GM12872 (cell line): Measurements from ENCODE around the gene TNXB.
"Not testable (repeated sequence)": the region's sequence is repeated elsewhere in the genome, so short reads cannot be mapped to it uniquely, and the experiment has no call there.

ENCODE experiments used
- TF ChIP-seq, protein P1 (sequence below): IDR thresholded peaks from 3 replicates; pipeline ENCODE4 v1.5.1; 2011; ENCODE audit warnings: low read depth, mild to moderate bottlenecking, low read length, moderate library complexity; ENCODE audit not compliant: insufficient read depth

TNXB gene

DNA sequence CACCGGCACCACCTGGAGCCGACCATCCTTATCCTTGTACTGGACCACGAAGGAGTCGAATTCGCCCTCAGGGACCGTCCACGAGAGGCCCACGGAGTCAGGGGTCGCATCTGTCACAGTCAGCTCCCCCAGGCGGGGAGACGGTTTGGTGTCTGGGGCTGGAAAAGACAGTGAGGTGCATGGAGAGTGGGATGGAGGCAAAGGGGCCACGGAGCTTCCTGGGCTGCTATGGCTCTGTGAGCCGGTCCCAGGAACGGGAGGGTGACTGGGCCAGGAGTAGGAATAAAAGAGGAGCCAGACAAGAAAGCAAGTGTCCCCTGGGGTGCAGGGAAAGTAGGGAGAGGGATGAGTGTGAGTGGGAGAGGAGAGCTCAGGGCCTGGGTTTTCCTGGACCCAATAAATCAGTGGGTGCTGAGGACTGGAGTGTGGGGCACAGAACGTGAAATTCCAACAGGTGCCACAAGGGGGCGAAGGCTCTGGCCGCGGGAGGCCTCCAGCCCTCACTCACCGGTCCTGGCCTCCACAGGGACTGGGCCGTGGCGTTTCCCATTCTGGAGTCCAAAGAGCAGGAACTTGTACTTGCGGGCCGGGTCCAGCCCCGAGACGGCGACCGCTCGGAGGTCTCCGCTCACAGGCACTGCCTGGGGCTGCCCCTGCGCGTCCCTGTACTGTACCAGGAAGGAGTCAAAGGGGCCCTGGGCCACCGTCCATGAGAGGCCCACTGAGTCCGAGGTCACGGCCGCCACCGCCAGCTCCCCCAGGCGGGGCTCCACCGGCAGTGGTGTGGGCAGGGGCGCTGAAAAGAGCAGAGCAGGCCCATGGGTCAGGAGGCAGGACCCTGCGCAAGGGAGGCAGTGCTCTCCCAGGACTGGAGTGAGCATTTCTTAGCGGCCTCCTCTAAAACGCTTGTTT is 61.0 kb downstream of the TNXB start:
- TF ChIP-seq, protein P1, sequence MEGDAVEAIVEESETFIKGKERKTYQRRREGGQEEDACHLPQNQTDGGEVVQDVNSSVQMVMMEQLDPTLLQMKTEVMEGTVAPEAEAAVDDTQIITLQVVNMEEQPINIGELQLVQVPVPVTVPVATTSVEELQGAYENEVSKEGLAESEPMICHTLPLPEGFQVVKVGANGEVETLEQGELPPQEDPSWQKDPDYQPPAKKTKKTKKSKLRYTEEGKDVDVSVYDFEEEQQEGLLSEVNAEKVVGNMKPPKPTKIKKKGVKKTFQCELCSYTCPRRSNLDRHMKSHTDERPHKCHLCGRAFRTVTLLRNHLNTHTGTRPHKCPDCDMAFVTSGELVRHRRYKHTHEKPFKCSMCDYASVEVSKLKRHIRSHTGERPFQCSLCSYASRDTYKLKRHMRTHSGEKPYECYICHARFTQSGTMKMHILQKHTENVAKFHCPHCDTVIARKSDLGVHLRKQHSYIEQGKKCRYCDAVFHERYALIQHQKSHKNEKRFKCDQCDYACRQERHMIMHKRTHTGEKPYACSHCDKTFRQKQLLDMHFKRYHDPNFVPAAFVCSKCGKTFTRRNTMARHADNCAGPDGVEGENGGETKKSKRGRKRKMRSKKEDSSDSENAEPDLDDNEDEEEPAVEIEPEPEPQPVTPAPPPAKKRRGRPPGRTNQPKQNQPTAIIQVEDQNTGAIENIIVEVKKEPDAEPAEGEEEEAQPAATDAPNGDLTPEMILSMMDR, result peak; percentile 94

DNA sequence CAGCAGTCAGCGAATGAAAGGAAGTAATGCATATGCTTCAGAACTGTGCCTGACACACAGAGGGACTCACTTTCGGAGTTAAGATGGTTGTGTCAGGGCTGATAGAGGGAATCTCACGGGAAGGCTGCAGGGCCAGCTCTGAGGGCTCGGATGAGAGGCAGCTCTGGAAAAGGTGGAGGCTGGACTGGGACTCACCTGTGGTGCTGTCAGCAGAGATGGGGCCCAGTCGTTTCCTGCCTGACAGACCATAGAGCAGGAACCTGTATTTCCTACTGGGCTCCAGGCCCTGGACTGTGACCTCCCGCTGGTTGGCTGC is 61.6 kb downstream of the TNXB start:
- TF ChIP-seq, protein P1, result no peak

DNA sequence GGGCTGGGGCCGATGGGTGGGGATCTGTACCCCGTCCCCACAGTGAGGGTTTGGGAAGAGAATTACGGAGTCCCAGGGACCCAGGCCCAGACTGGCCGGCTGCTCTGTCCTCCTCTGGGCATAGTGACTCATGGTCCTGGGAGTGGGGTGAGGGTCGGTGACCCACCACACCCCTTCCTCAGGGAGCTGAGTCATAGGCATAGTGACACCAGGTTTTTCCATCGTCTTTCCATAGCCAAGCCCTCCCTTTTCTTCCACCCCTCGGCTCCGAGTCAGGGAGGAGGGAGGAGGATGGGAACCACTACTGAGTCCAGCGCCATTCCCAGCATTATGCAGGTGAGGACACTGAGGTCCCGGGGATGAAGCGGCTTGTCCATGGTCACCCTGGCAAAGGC is 62.1 kb downstream of the TNXB start:
- TF ChIP-seq, protein P1, result no peak

DNA sequence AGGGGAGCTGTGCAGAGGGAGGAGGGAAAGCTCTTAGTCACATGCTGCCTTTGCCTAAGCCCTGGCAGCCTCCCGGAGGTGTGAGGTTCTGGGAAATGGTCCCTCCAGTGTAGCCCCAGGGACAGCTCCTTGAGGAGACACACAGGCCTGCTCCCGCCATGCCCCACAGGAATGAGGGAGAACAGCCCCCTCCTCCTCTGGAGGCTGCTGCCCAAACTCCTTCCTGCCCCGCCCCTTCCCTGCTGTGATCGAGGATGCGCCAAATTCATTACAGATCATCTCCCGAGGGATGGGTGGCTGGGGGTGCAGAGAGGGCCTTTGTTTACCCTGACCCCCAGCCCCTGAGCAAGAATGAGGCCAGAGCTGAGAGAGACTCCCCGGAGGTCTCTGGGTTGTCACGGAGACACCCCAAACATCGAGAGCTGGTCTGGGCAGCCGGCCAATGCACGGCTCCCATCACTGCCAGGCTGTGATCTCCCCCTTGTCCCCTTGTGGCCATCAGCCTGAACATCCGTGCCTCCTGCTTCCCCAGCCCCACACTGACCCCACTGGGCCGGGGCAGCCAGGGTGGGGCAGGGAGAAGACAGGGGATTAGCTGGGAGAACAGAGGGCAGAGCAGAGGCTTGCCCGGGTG is 62.6 kb downstream of the TNXB start:
- TF ChIP-seq, protein P1, result no peak

DNA sequence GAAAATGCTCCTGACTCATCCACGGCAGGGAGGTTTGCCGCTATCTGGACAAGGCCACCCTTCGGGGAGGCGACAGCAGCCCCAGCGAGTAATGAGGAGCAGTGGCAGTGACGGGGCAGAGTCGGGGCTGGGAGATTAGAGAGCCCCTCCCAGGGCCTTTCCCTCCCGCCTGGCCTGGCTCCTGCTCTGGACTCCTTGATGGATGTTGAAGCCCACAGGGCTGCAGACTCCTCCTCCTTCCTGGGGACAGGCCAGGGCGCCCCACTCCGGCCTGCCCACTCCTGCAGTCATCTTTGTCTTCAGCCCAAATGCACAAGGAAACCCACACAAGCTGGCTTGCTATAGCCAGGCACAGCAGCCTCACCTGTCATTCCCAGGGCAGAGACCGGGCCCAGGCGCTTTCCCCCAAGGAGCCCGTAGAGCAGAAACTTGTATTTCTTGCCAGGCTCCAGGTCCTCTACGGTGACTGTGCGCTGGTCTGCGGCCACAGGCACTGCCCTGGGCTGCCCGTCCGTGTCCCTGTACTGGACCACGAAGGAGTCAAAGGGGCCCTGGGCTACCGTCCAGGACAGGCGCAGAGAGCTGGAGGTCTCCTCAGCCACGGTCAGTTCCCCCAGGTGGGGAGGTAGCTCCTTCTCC is 63.2 kb downstream of the TNXB start:
- TF ChIP-seq, protein P1, result no peak

DNA sequence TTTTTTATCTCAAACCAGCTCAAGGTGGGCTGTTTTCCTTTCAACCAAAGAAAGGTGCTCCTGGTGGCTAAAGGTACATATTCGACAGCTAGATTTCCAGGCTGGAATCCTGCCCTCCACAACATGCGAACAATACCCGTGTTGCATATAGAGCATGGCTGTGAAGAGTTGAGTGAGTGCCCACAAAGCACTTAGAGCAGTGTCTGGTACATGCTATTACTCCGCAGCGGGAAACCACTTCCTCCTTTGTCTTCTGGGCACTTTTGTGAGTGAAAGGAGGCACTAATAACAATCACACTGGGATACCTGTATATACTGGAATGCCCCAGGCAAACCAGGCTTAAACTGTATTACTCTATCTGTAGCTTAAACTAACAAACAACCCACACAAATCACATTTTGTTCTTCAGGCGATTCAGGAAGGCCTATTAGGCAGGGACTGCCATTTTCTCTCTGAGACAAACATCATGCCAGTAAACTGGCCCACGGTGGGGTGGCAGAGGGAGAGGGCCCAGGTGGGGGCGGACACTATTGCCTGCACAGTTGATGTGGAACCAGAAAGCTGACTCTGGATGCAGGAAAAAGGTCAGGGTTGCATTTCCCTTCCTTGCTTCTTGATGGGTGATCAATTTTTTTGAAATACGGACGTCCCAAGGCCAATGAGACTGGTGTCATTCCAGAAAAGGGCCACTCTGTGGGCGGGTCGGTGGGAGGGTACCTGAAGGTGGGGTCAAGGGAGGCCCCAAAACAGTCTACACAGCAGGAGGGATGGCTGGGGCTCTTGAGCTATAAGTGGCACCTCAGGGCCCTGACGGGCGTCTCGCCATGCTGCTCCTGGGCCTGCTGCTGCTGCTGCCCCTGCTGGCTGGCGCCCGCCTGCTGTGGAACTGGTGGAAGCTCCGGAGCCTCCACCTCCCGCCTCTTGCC is 71.3 kb downstream of the TNXB start, which contains the start of gene CYP21A2:
CYP21A2 (plus strand) TSS at position 818 of the 927 bp plus-strand sequence; CDS start at position 826, 8 bp downstream.
- TF ChIP-seq, protein P1, result not testable (repeated sequence)

DNA sequence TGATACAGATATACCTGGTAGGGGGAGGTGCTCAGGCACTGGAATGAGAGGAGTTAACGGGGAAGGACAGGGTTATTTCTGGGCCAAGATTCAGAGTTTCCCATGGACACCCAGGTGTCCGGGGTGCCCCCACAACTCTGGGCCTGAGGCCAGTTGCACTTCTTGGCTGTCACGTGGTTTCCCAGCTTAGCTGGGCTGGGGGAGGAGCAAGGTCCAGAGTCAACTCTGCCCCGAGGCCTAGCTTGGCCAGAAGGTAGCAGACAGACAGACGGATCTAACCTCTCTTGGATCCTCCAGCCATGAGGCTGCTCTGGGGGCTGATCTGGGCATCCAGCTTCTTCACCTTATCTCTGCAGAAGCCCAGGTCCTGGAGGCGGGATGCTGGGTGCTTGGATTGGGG is 94.6 kb downstream of the TNXB start, which contains the start of gene C4B:
C4B (plus strand) TSS at position 249 of the 400 bp plus-strand sequence; CDS start at position 300, 51 bp downstream.
- TF ChIP-seq, protein P1, result not testable (repeated sequence)
